Measurements from ENCODE around the gene ANKRD13C. TPM values are rescaled to one million over a fixed set of nuclear protein-coding genes. Genes with fewer than 3 reads are reported as not detected.

The ANKRD13C gene, protein sequence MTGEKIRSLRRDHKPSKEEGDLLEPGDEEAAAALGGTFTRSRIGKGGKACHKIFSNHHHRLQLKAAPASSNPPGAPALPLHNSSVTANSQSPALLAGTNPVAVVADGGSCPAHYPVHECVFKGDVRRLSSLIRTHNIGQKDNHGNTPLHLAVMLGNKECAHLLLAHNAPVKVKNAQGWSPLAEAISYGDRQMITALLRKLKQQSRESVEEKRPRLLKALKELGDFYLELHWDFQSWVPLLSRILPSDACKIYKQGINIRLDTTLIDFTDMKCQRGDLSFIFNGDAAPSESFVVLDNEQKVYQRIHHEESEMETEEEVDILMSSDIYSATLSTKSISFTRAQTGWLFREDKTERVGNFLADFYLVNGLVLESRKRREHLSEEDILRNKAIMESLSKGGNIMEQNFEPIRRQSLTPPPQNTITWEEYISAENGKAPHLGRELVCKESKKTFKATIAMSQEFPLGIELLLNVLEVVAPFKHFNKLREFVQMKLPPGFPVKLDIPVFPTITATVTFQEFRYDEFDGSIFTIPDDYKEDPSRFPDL
- 36.8 and 39.4 TPM in 2 replicates for total RNA-seq

DNA sequence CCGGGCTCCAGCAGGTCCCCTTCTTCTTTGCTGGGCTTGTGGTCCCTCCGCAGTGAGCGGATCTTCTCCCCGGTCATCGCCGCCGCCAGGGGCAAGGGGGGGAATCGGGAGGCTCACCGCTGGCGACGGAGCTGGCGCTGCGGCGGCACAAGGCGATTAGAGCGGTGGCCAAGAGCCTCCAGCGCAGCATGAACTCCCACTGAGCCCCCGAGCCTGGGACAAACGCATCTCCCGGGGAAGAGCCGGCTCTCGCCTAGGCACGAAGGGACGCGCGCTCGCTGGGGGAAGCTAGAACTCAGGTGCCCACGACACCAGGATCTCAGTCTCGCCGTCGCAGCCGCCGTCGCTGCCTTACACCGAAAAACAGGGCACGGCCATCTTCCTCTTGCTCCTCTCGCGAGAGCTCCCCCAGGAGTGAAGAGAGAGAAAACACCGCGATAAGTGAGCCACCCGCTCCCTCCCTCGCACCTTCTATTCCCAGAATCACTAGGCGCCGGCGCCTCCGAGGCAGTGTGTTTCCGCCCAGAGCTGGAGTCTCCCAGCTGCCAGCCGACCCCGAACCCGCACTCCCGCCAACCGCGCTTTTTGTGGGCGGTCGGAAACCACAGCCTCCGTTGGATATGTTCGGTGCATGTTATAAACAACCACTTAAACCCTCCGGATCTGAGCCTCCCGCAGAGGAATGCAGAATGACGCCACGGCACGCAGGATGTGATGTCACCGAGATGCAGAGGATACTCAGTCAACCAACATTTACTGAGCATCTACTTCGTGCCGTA is at the start of gene ANKRD13C:
TSS of gene ANKRD13C (minus strand) at position 391 of the 779 bp plus-strand sequence. CDS start at position 77, 314 bp downstream.

DNA sequence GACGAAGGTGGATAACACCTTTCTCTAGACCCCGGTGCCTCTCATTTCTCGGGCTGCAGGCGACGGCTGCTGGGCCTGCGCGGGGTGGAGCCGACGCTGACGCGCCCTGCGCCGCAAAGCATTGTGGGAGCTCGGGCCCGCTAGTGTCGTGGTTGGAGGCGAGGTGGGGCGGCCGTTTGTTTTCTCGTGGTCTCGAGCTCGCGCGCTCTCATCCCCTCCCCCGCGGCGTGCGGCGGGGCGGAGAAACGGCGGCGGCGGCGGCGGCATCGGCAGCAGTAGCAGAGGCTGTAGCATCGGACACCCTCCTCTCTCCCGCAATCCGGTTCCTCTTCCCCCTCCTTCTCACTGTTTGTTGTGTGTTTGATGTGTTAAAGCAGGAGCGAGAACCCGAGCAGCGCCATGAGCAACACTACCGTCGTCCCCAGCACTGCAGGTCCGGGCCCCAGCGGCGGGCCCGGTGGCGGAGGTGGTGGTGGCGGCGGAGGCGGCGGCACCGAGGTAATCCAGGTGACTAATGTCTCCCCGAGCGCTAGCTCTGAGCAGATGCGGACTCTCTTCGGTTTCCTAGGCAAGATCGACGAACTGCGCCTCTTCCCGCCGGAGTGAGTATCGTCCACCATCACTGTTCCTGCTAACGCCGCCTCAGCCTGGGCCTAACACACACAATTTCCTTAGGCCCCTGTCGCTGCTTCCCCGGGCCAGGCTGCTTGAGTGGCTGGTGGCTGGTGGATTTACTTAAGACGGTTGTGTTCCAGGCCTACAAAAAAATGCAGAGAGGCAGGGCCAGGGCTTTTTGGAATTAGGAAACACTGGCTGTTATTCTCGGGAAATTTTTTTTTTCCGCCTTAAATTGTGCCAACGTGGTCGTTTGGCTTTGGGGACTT is 133.0 kb downstream of the ANKRD13C start, which contains the start of gene SRSF11:
TSS of gene SRSF11 (plus strand) at position 143 of the 884 bp plus-strand sequence. CDS start at position 400, 257 bp downstream.

Other genes with a start within 250 kb of the ANKRD13C start
- 21.3 and 21.4 TPM in 2 replicates for gene LRRC40, start 149.1 kb downstream of the ANKRD13C start, total RNA-seq
- gene SRSF11, start 133.3 kb downstream of the ANKRD13C start, total RNA-seq = 162 and 215 TPM in 2 replicates
- 6.4 and 8.3 TPM in 2 replicates for gene CTH, start 56.5 kb upstream of the ANKRD13C start, total RNA-seq